ENCODE data around the gene HOXA4.

HOXA4 gene

GRCh38 chr7:27165089-27165995, 34.8 kb upstream of the HOXA4 start, which contains the start of gene HOXA9:
Gene HOXA9 (minus strand): TSS chr7:27165537. CDS start chr7:27165457, 80 bp downstream.
- no peak for DNase-seq (ENCODE audit: low read depth)
- TF ChIP-seq CTCF (IDR thresholded peaks at IDR 0.05; ENCODE audit: low read depth, low read length, missing control alignments), result no peak
- in situ Hi-C loops (cut with HindIII; ENCODE audit: low sequenced_read_pairs), result loop anchor here (25.0 kb wide), 1 partner anchor 1003 kb away; the partner anchor contains the start of gene NFE2L3
- no peak within 1 kb of the TSS for H3K4me3 ChIP-seq (ENCODE audit: low read depth, low read length)

DNA sequence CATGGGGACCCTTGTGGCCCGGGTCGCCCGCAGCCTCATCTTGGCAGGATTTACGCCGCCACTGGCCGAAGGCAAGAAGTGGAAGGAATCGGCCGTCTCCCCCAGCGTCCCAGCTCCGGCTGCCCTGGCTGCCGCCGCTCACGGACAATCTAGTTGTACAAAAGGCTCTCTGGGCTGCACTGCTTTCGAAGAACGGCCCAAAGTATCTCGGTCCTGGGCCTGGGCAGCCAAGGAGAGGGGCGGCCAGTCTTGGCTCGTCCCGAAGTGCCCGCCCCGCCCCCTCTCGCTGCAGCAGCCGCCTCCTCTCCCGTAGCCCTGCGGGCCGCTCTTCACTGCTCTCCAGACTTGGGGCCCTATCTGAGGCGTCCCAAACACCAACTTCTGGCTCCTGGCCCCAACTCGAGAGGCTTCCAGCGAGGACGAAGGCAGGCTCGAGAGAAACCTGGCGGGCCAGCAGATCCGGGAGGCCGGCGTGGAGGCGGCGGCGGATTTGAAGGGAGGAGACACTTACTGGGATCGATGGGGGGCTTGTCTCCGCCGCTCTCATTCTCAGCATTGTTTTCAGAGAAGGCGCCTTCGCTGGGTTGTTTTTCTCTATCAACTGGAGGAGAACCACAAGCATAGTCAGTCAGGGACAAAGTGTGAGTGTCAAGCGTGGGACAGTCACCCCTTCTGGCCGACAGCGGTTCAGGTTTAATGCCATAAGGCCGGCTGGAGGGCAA, 34.0 kb upstream of the HOXA4 start:
- H3K4me3 ChIP-seq (ENCODE audit: low read depth, low read length), result no peak overlapping the region
- DNase-seq (ENCODE audit: low read depth), result no peak
- TF ChIP-seq CTCF (IDR thresholded peaks at IDR 0.05; ENCODE audit: low read depth, low read length, missing control alignments), result no peak
- in situ Hi-C loops (cut with HindIII; ENCODE audit: low sequenced_read_pairs), result loop anchor here (5.0 to 25.0 kb wide), 2 partner anchors 777 to 1002 kb away; partner anchors contain the start of gene NFE2L3

GRCh38 chr7:27164045-27164366, 33.4 kb upstream of the HOXA4 start:
- no peak overlapping the region for H3K4me3 ChIP-seq (ENCODE audit: low read depth, low read length)
- in situ Hi-C loops (cut with HindIII; ENCODE audit: low sequenced_read_pairs), result loop anchor here (5.0 to 25.0 kb wide), 2 partner anchors 777 to 1002 kb away; partner anchors contain the start of gene NFE2L3
- no peak for DNase-seq (ENCODE audit: low read depth)
- no peak for TF ChIP-seq CTCF (IDR thresholded peaks at IDR 0.05; ENCODE audit: low read depth, low read length, missing control alignments)

- H3K4me3 ChIP-seq (ENCODE audit: low read depth, low read length), result no peak overlapping the region
- TF ChIP-seq CTCF (IDR thresholded peaks at IDR 0.05; ENCODE audit: low read depth, low read length, missing control alignments), result no peak
- in situ Hi-C loops (cut with HindIII; ENCODE audit: low sequenced_read_pairs), result loop anchor here (5.0 to 25.0 kb wide), 2 partner anchors 776 to 1001 kb away; partner anchors contain the start of gene NFE2L3
- no peak for DNase-seq (ENCODE audit: low read depth)
Measured at GRCh38 chr7:27163288-27164044, 32.9 kb upstream of the HOXA4 start.

GRCh38 chr7:27162561-27163287, 32.2 kb upstream of the HOXA4 start:
- no peak overlapping the region for H3K4me3 ChIP-seq (ENCODE audit: low read depth, low read length)
- no peak for TF ChIP-seq CTCF (IDR thresholded peaks at IDR 0.05; ENCODE audit: low read depth, low read length, missing control alignments)
- DNase-seq (ENCODE audit: low read depth), result no peak
- in situ Hi-C loops (cut with HindIII; ENCODE audit: low sequenced_read_pairs), result loop anchor here (5.0 to 25.0 kb wide), 2 partner anchors 775 to 1000 kb away; partner anchors contain the start of gene NFE2L3
